AG04450 (cell line): ENCODE results near the gene NAA20. TPM values are rescaled to one million over a fixed set of nuclear protein-coding genes. Genes with fewer than 3 reads are reported as not detected.

Source experiments
- CTCF ChIA-PET: fragments of 300-600, 350-600 bp; formaldehyde crosslinking; extraction: SDS; loops from one replicate; lab custom pipeline; 2022; ENCODE audit warnings: antibody characterized with exemption, inconsistent platforms; lab: Charles Lee
- POLR2A ChIA-PET: fragments of 350-600 bp; formaldehyde crosslinking; extraction: SDS; loops from one replicate; lab custom pipeline; 2021; ENCODE audit warnings: antibody characterized with exemption, inconsistent platforms; lab: Yijun Ruan, JAX
- DNase-seq: peaks from one replicate; pipeline ENCODE4 v3.0.0-alpha.2; 2011; ENCODE audit warnings: low read depth, low spot score
- H3K27ac ChIP-seq: one replicate; pipeline ENCODE4 v1.5.1; 2012; ENCODE audit warnings: low read depth, low read length, control low read depth
- H3K27me3 ChIP-seq: one replicate; pipeline ENCODE4 v1.6.0; 2012; ENCODE audit warnings: low read length; ENCODE audit not compliant: control insufficient read depth, insufficient read depth
- H3K4me3 ChIP-seq: 2 replicates; pipeline ENCODE4 v1.5.1; 2011; ENCODE audit warnings: mild to moderate bottlenecking, low read depth, low read length, control low read depth
- H3K9me3 ChIP-seq: 2 replicates; pipeline ENCODE4 v1.5.1; 2012; ENCODE audit warnings: low read length; ENCODE audit not compliant: control insufficient read depth, insufficient read depth
- CTCF ChIP-seq: IDR thresholded peaks from 2 replicates; pipeline ENCODE4 v1.5.1; 2011; ENCODE audit warnings: low read depth, low read length, control low read depth, inconsistent platforms
- polyA plus RNA-seq: library from polyadenylated mRNA; depleted of rRNA; stranded (reverse); fragments of >200 nt; gene quantifications from 2 replicates; pipeline ENCODE4 v1.2.3, GENCODE V29; 2011

NAA20 gene
- polyA plus RNA-seq, 1 experiment: 85.1 TPM

GRCh38 chr20:19976595-19977372 lies 40.4 kb upstream of the NAA20 start:
- POLR2A ChIA-PET: interaction anchor here (0.8 to 5.1 kb wide), 12 partner anchors 12 to 193 kb away, joined by 3 to 88 read pairs (median 7); partner anchors contain the start of gene NAA20

GRCh38 chr20:19977373-19977770 lies 39.8 kb upstream of the NAA20 start:
- DNase-seq: no peak
- POLR2A ChIA-PET: interaction anchor here (0.8 to 5.1 kb wide), 12 partner anchors 13 to 193 kb away, joined by 3 to 88 read pairs (median 7); partner anchors contain the start of gene NAA20
- CTCF ChIA-PET: interaction anchor here (0.6 to 3.0 kb wide), 6 partner anchors 9 to 192 kb away, joined by 3 to 15 read pairs (median 10); partner anchors contain the start of gene NAA20
- Histone ChIP-seq H3K4me3 (peak overlapping the region; percentile 99), H3K27ac (peak overlapping the region; percentile 100), H3K27me3 (no peaks in the 10 kb centered on the region), H3K9me3 (no peaks in the 10 kb centered on the region; the same call in 1 of the 2 replicates)
- no peak for TF ChIP-seq CTCF

More at GRCh38 chr20:19976595-19977372, 40.4 kb upstream of the NAA20 start:
- H3K27ac ChIP-seq: peak overlapping the region; percentile 100
- TF ChIP-seq CTCF: no peak
- no peaks in the 10 kb centered on the region; the same call in 1 of the 2 replicates for H3K9me3 ChIP-seq
- no peaks in the 10 kb centered on the region for H3K27me3 ChIP-seq
- no peak for DNase-seq
- CTCF ChIA-PET: interaction anchor here (0.6 to 3.0 kb wide), 7 partner anchors 10 to 191 kb away, joined by 3 to 15 read pairs (median 10); partner anchors contain the start of gene NAA20
- peak overlapping the region; percentile 99 for H3K4me3 ChIP-seq

- Histone ChIP-seq H3K27ac (no peak overlapping the region), H3K27me3 (no peaks in the 10 kb centered on the region), H3K9me3 (no peaks in the 10 kb centered on the region; the same call in 1 of the 2 replicates), H3K4me3 (peak overlapping the region; percentile 99)
- no peak for DNase-seq
- CTCF ChIA-PET: interaction anchor here (1.7 to 3.0 kb wide), 5 partner anchors 8 to 193 kb away, joined by 4 to 15 read pairs (median 10); partner anchors contain the start of gene NAA20
- TF ChIP-seq CTCF: no peak
- POLR2A ChIA-PET: no interaction called here
Observed at GRCh38 chr20:19978511-19979210, 38.5 kb upstream of the NAA20 start.

- POLR2A ChIA-PET: no interaction called here
- no peak overlapping the region for H3K4me3 ChIP-seq
- no peak overlapping the region for H3K27ac ChIP-seq
- TF ChIP-seq CTCF: no peak
- no peaks in the 10 kb centered on the region for H3K9me3 ChIP-seq
- H3K27me3 ChIP-seq: no peaks in the 10 kb centered on the region
- DNase-seq: no peak
- CTCF ChIA-PET: no interaction called here
Observed at GRCh38 chr20:19981031-19981451, 36.1 kb upstream of the NAA20 start.
